Measurements from ENCODE around the gene SPEG. TPM values are rescaled to one million over a fixed set of nuclear protein-coding genes. Genes with fewer than 3 reads are reported as not detected.

Gene SPEG
- total and polyA plus RNA-seq, 2 experiments from 2014 or later: 12.6 to 32.4 TPM

GRCh38 chr2:219422952-219423534, 11.6 kb upstream of the SPEG start (continued):
- TF ChIP-seq, protein P1, sequence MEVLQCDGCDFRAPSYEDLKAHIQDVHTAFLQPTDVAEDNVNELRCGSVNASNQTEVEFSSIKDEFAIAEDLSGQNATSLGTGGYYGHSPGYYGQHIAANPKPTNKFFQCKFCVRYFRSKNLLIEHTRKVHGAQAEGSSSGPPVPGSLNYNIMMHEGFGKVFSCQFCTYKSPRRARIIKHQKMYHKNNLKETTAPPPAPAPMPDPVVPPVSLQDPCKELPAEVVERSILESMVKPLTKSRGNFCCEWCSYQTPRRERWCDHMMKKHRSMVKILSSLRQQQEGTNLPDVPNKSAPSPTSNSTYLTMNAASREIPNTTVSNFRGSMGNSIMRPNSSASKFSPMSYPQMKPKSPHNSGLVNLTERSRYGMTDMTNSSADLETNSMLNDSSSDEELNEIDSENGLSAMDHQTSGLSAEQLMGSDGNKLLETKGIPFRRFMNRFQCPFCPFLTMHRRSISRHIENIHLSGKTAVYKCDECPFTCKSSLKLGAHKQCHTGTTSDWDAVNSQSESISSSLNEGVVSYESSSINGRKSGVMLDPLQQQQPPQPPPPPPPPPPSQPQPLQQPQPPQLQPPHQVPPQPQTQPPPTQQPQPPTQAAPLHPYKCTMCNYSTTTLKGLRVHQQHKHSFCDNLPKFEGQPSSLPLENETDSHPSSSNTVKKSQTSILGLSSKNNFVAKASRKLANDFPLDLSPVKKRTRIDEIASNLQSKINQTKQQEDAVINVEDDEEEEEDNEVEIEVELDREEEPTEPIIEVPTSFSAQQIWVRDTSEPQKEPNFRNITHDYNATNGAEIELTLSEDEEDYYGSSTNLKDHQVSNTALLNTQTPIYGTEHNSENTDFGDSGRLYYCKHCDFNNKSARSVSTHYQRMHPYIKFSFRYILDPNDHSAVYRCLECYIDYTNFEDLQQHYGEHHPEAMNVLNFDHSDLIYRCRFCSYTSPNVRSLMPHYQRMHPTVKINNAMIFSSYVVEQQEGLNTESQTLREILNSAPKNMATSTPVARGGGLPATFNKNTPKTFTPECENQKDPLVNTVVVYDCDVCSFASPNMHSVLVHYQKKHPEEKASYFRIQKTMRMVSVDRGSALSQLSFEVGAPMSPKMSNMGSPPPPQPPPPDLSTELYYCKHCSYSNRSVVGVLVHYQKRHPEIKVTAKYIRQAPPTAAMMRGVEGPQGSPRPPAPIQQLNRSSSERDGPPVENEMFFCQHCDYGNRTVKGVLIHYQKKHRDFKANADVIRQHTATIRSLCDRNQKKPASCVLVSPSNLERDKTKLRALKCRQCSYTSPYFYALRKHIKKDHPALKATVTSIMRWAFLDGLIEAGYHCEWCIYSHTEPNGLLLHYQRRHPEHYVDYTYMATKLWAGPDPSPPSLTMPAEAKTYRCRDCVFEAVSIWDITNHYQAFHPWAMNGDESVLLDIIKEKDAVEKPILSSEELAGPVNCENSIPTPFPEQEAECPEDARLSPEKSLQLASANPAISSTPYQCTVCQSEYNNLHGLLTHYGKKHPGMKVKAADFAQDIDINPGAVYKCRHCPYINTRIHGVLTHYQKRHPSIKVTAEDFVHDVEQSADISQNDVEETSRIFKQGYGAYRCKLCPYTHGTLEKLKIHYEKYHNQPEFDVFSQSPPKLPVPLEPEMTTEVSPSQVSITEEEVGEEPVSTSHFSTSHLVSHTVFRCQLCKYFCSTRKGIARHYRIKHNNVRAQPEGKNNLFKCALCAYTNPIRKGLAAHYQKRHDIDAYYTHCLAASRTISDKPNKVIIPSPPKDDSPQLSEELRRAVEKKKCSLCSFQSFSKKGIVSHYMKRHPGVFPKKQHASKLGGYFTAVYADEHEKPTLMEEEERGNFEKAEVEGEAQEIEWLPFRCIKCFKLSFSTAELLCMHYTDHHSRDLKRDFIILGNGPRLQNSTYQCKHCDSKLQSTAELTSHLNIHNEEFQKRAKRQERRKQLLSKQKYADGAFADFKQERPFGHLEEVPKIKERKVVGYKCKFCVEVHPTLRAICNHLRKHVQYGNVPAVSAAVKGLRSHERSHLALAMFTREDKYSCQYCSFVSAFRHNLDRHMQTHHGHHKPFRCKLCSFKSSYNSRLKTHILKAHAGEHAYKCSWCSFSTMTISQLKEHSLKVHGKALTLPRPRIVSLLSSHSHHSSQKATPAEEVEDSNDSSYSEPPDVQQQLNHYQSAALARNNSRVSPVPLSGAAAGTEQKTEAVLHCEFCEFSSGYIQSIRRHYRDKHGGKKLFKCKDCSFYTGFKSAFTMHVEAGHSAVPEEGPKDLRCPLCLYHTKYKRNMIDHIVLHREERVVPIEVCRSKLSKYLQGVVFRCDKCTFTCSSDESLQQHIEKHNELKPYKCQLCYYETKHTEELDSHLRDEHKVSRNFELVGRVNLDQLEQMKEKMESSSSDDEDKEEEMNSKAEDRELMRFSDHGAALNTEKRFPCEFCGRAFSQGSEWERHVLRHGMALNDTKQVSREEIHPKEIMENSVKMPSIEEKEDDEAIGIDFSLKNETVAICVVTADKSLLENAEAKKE (CRISPR knock-in tag; IDR thresholded peaks at IDR 0.05): no peak
- TF ChIP-seq ETS1 (IDR thresholded peaks at IDR 0.05): no peak
- TF ChIP-seq, protein P2, sequence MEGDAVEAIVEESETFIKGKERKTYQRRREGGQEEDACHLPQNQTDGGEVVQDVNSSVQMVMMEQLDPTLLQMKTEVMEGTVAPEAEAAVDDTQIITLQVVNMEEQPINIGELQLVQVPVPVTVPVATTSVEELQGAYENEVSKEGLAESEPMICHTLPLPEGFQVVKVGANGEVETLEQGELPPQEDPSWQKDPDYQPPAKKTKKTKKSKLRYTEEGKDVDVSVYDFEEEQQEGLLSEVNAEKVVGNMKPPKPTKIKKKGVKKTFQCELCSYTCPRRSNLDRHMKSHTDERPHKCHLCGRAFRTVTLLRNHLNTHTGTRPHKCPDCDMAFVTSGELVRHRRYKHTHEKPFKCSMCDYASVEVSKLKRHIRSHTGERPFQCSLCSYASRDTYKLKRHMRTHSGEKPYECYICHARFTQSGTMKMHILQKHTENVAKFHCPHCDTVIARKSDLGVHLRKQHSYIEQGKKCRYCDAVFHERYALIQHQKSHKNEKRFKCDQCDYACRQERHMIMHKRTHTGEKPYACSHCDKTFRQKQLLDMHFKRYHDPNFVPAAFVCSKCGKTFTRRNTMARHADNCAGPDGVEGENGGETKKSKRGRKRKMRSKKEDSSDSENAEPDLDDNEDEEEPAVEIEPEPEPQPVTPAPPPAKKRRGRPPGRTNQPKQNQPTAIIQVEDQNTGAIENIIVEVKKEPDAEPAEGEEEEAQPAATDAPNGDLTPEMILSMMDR (conservative IDR thresholded peaks at IDR 0.05; ENCODE audit: low read depth in 2 of 2): no peak
- TF ChIP-seq CREB1 (CRISPR knock-in tag; IDR thresholded peaks at IDR 0.05; ENCODE audit: low read depth): no peak

All from GM23338 (cell line).